BE2C (cell line): ENCODE results near the gene FBXL7.
A peak's percentile ranks its signal among the peaks of the same experiment; 100 is the strongest.

Experiments
- DNase-seq: peaks from one replicate; pipeline ENCODE4 v3.0.0-alpha.2; 2020
- H3K27me3 ChIP-seq: fragments of 250-450 bp; sonication (Bioruptor Pico); 2 replicates; pipeline ENCODE4 v1.5.1; 2020; ENCODE audit warnings: mild to moderate bottlenecking
- H3K36me3 ChIP-seq: fragments of 250-450 bp; sonication (Bioruptor Pico); 2 replicates; pipeline ENCODE4 v1.5.1; 2020; ENCODE audit warnings: mild to moderate bottlenecking
- H3K4me1 ChIP-seq: fragments of 250-450 bp; sonication (Bioruptor Pico); 2 replicates; pipeline ENCODE4 v1.5.1; 2020
- H3K4me3 ChIP-seq: 2 replicates; pipeline ENCODE4 v1.5.1; 2011; ENCODE audit warnings: low read depth, low read length
- H3K9me3 ChIP-seq: fragments of 250-450 bp; sonication (Bioruptor Pico); 2 replicates; pipeline ENCODE4 v1.5.1; 2020
- CTCF ChIP-seq: IDR thresholded peaks from 2 replicates; pipeline ENCODE4 v1.5.1; 2012; ENCODE audit warnings: mild to moderate bottlenecking, low read depth, low read length

FBXL7 gene

GRCh38 chr5:15794052-15794985 is 294.3 kb downstream of the FBXL7 start:
- H3K36me3 ChIP-seq = no peaks in the 10 kb centered on the region
- H3K9me3 ChIP-seq = no peaks in the 10 kb centered on the region
- no peaks in the 10 kb centered on the region for H3K27me3 ChIP-seq
- no peak for DNase-seq
- no peak overlapping the region for H3K4me3 ChIP-seq
- TF ChIP-seq CTCF = peak; percentile 36
- peaks cover 10% of the 10 kb centered on the region; the same call in 1 of the 2 replicates for H3K4me1 ChIP-seq

- H3K27me3 ChIP-seq = no peaks in the 10 kb centered on the region
- no peaks in the 10 kb centered on the region for H3K36me3 ChIP-seq
- DNase-seq = no peak
- no peak for TF ChIP-seq CTCF
- no peak overlapping the region for H3K4me3 ChIP-seq
- no peaks in the 10 kb centered on the region for H3K9me3 ChIP-seq
- peaks cover 10% of the 10 kb centered on the region; the same call in 1 of the 2 replicates for H3K4me1 ChIP-seq
Observed at GRCh38 chr5:15796096-15796495, 296.1 kb downstream of the FBXL7 start.

GRCh38 chr5:15796557-15796956 is 296.6 kb downstream of the FBXL7 start:
- no peak for DNase-seq
- Histone ChIP-seq H3K27me3 (no peaks in the 10 kb centered on the region), H3K4me3 (no peak overlapping the region), H3K9me3 (no peaks in the 10 kb centered on the region), H3K4me1 (peaks cover 10% of the 10 kb centered on the region; the same call in 1 of the 2 replicates), H3K36me3 (no peaks in the 10 kb centered on the region)
- TF ChIP-seq CTCF = no peak

GRCh38 chr5:15797116-15797515 is 297.1 kb downstream of the FBXL7 start:
- no peak for TF ChIP-seq CTCF
- H3K9me3 ChIP-seq = no peaks in the 10 kb centered on the region
- H3K4me3 ChIP-seq = no peak overlapping the region
- DNase-seq = no peak
- H3K4me1 ChIP-seq = peaks cover 10% of the 10 kb centered on the region; the same call in 1 of the 2 replicates
- H3K27me3 ChIP-seq = no peaks in the 10 kb centered on the region
- H3K36me3 ChIP-seq = no peaks in the 10 kb centered on the region

GRCh38 chr5:15798006-15798405 is 298.0 kb downstream of the FBXL7 start:
- no peaks in the 10 kb centered on the region for H3K27me3 ChIP-seq
- H3K9me3 ChIP-seq = no peaks in the 10 kb centered on the region
- peaks cover 10% of the 10 kb centered on the region; the same call in 1 of the 2 replicates for H3K4me1 ChIP-seq
- DNase-seq = no peak
- no peaks in the 10 kb centered on the region for H3K36me3 ChIP-seq
- TF ChIP-seq CTCF = no peak
- no peak overlapping the region for H3K4me3 ChIP-seq

- Histone ChIP-seq H3K4me3 (no peak overlapping the region), H3K4me1 (peaks cover 8% of the 10 kb centered on the region; the same call in 1 of the 2 replicates), H3K27me3 (no peaks in the 10 kb centered on the region), H3K9me3 (no peaks in the 10 kb centered on the region), H3K36me3 (no peaks in the 10 kb centered on the region)
- TF ChIP-seq CTCF = no peak
- no peak for DNase-seq
Observed at GRCh38 chr5:15799014-15799413, 299.0 kb downstream of the FBXL7 start.
